Measurements from ENCODE around the gene TNN.

TNN gene

GRCh38 chr1:175179837-175180590, 112.4 kb downstream of the TNN start:
- no peak for DNase-seq

GRCh38 chr1:175182201-175182746, 114.6 kb downstream of the TNN start:
- DNase-seq, result no peak

GRCh38 chr1:175183586-175183985, 116.0 kb downstream of the TNN start:
- no peak for DNase-seq

GRCh38 chr1:175185903-175186302, 118.3 kb downstream of the TNN start:
- no peak for DNase-seq

- no peak for DNase-seq
Observed at GRCh38 chr1:175186433-175187160, 119.0 kb downstream of the TNN start.

GRCh38 chr1:175188936-175189335, 121.3 kb downstream of the TNN start:
- DNase-seq, result no peak

GRCh38 chr1:175191659-175192058, 124.0 kb downstream of the TNN start:
- DNase-seq, result no peak

GRCh38 chr1:175192111-175192629, 124.5 kb downstream of the TNN start:
- DNase-seq, result no peak

- DNase-seq, result no peak
Observed at GRCh38 chr1:175192630-175193526, 125.2 kb downstream of the TNN start, which contains the start of gene KIAA0040. Gene KIAA0040, minus strand, starts transcription at chr1:175192776. Its CDS starts 31,763 bp downstream, at chr1:175161013.

GRCh38 chr1:175193527-175193910, 125.9 kb downstream of the TNN start:
- peak; percentile 23 for DNase-seq

- DNase-seq, result no peak
Observed at GRCh38 chr1:175195281-175195680, 127.6 kb downstream of the TNN start.

- DNase-seq, result no peak
Observed at GRCh38 chr1:175195798-175196197, 128.2 kb downstream of the TNN start.

- no peak for DNase-seq
Observed at GRCh38 chr1:175197531-175197930, 129.9 kb downstream of the TNN start.

Measured in fibroblast of upper back skin (primary cell).